GM12891 (cell line): Measurements from ENCODE around the gene SARDH.

Experiments used
- POLR2A ChIP-seq: IDR thresholded peaks from 2 replicates; pipeline ENCODE4 v1.6.1; 2011; ENCODE audit warnings: low read depth, low read length, control low read depth
- POLR2AphosphoS5 ChIP-seq: IDR thresholded peaks from 2 replicates; pipeline ENCODE4 v1.6.1; 2011; ENCODE audit warnings: low read depth, low read length, control low read depth
- TAF1 ChIP-seq: IDR thresholded peaks from 2 replicates; pipeline ENCODE4 v1.6.1; 2011; ENCODE audit warnings: low read depth, low read length, control low read depth

DNA sequence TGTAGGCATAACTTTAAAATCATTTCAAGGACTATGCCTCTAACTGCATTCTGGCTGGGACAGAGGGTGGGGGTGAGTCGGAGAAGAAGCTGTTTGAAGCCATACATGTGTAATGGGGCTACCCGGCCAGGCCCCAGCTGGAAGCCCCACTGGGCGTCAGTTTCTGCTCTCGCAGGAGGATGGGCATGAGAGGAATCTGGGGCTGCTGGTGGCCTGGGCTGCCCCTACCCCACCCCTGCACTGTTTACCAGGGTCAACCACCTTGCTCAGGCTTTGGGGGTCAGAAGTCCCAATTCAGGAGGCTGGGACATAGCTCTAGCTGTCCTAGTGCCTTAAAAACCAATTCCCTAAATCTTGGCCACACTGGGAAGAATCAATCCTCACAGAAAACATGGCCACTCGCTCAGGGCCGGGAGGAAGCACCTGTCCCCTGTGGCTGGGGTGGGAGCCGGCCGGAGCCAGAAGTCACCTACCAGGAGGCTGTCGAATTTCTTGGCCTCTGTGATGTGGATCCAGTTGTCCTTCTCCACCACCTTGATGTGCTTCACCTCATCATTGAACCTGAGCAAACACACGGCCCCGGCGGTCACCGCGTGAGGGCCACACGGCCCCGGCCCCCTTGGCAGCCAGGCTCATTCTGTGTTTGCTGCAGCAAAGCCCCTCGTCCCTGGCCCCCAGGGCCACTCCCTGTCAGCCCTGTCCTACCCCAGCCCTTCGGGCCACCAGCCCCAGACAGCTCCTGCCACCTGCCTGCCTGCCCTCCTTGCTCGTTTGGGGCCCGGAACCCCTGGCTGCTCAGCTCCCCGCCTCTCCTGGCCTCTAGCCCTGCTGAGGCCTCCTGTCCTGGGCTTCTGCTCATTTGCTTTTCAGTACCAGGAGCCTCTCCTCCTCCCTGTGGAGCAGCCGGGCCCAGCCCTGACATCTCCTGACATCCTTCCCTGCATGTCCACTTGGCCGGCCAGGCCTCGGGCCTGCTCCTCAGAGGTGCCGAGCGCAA is 33.6 kb upstream of the SARDH start:
- TF ChIP-seq POLR2A (no peak), POLR2AphosphoS5 (no peak), TAF1 (no peak)
